K562 (cell line): ENCODE measurements around the gene CDH12. TPM values are rescaled to one million over a fixed set of nuclear protein-coding genes. Genes with fewer than 3 reads are reported as not detected.

Experiments
- ATAC-seq: fragments of 200-7000 bp; cut with Tn5 transposase; 3 replicates; pipeline ENCODE4 v1.9.1; 2020; ENCODE audit warnings: moderate library complexity
- Bru-seq: library from RNA; stranded (reverse); fragments of 400-500 nt; gene quantifications from one replicate; lab custom pipeline; 2021; lab: Mats Ljungman, UMichigan
- BruChase-seq, 2 experiments: library from RNA; stranded (reverse); fragments of 400-500 nt; gene quantifications; one replicate each; lab custom pipeline; 2021; lab: Mats Ljungman, UMichigan
- BruUV-seq: library from RNA; stranded (reverse); fragments of 400-500 nt; replicated peaks from 2 replicates; lab custom pipeline; 2021; lab: Mats Ljungman, UMichigan
- CTCF ChIA-PET: fragments of 300-600 bp; formaldehyde crosslinking; extraction: SDS; loops from one replicate; lab custom pipeline; 2021; ENCODE audit warnings: low intra/inter-chr PET ratio; lab: Yijun Ruan, JAX
- POLR2A ChIA-PET: fragments of 300-600, 350-650 bp; sonication (Branson Sonifier 250); formaldehyde crosslinking; extraction: SDS; loops from one replicate; lab custom pipeline; 2021; ENCODE audit warnings: antibody characterized with exemption, inconsistent platforms; lab: Yijun Ruan, JAX
- DNase-seq, 4 experiments: peaks; one replicate each; pipeline versions ENCODE4 v3.0.0 to v3.0.0-alpha.2; 2011 to 2018; ENCODE audit warnings: low spot score in 3 of 4, mixed read lengths in 3 of 4; ENCODE audit errors: extremely low read depth in 1 of 4
- FAIRE-seq: peaks from 2 replicates; lab custom pipeline; 2011; peaks lifted over from hg19 to GRCh38; lab: Jason Lieb, UNC
- H2AFZ ChIP-seq: 2 replicates; pipeline ENCODE4 v1.6.0; 2011; ENCODE audit warnings: low read depth, low read length, control low read depth, inconsistent platforms
- H3K27ac ChIP-seq: fragments of 200-600 bp; 3 replicates; pipeline ENCODE4 v1.8.0; 2011; ENCODE audit warnings: low read depth, mild to moderate bottlenecking, control low read depth, inconsistent platforms, low read length, moderate library complexity, mixed read lengths; ENCODE audit errors: extremely low read depth
- H3K27me3 ChIP-seq, 2 experiments: fragments of 300-600 bp in 1 of 2; 2 replicates in 1 of 2; 3 replicates in 1 of 2; pipeline versions ENCODE4 v1.6.0 to v1.8.0; 2011; ENCODE audit warnings: inconsistent platforms in 2 of 2, low read length in 2 of 2, mild to moderate bottlenecking in 1 of 2, mixed read lengths in 1 of 2, moderate library complexity in 1 of 2; ENCODE audit not compliant: control insufficient read depth in 2 of 2, insufficient read depth in 2 of 2
- H3K36me3 ChIP-seq: fragments of 300-600 bp; 3 replicates; pipeline ENCODE4 v1.8.0; 2011; ENCODE audit warnings: mild to moderate bottlenecking, low read length, inconsistent platforms; ENCODE audit not compliant: control insufficient read depth, insufficient read depth
- H3K4me1 ChIP-seq, 2 experiments: fragments of 200-600 bp in 1 of 2; replicated peaks in 1 of 2; 2 replicates in 1 of 2; 3 replicates in 1 of 2; pipeline versions ENCODE4 v1.5.1 to v1.8.0; 2011; ENCODE audit warnings: inconsistent platforms in 2 of 2, low read length in 2 of 2, mild to moderate bottlenecking in 1 of 2, mixed read lengths in 1 of 2, moderate library complexity in 1 of 2; ENCODE audit not compliant: control insufficient read depth in 2 of 2, insufficient read depth in 2 of 2
- H3K4me2 ChIP-seq: 2 replicates; pipeline ENCODE4 v1.6.1; 2011; ENCODE audit warnings: low read length, control low read depth, inconsistent platforms, mixed read lengths; ENCODE audit not compliant: insufficient read depth
- H3K4me3 ChIP-seq: fragments of 200-600 bp; sonication (generic), shearing (Covaris generic); 2 replicates; pipeline ENCODE4 v1.5.1; 2016; ENCODE audit warnings: control low read depth, inconsistent platforms
- H3K79me2 ChIP-seq: fragments of 200-600 bp; 3 replicates; pipeline ENCODE4 v1.8.0; 2011; ENCODE audit warnings: low read length, inconsistent platforms; ENCODE audit not compliant: control insufficient read depth, insufficient read depth
- H3K9ac ChIP-seq, 2 experiments: 2 replicates each; pipeline versions ENCODE4 v1.6.0 to v1.6.1; 2011; ENCODE audit warnings: low read depth in 2 of 2, low read length in 2 of 2, control low read depth in 1 of 2, inconsistent platforms in 1 of 2, mild to moderate bottlenecking in 1 of 2, mixed read lengths in 1 of 2; ENCODE audit not compliant: insufficient read depth in 1 of 2
- H3K9me1 ChIP-seq: one replicate; pipeline ENCODE4 v1.6.0; 2011; ENCODE audit warnings: inconsistent platforms, mild to moderate bottlenecking, low read length, moderate library complexity; ENCODE audit not compliant: control insufficient read depth, insufficient read depth
- H3K9me3 ChIP-seq: replicated peaks from 2 replicates; pipeline ENCODE4 v1.5.1; 2011; ENCODE audit warnings: low read depth, low read length, inconsistent platforms; ENCODE audit not compliant: control insufficient read depth, insufficient read depth
- H4K20me1 ChIP-seq: replicated peaks from 2 replicates; pipeline ENCODE4 v1.6.1; 2011; ENCODE audit warnings: low read length, inconsistent platforms, mixed read lengths; ENCODE audit not compliant: control insufficient read depth, insufficient read depth
- CBX1 ChIP-seq: sonication (generic); IDR thresholded peaks from 2 replicates; pipeline ENCODE4 v1.6.1; 2016; ENCODE audit warnings: antibody characterized with exemption, low read depth, mild to moderate bottlenecking
- E2F3 ChIP-seq: fragments of 250-450 bp; sonication (Bioruptor Pico); IDR thresholded peaks from 2 replicates; pipeline ENCODE4 v1.4.0; 2020; ENCODE audit warnings: mild to moderate bottlenecking
- GTF2A2 ChIP-seq: IDR thresholded peaks from 2 replicates; pipeline ENCODE4 v1.6.1; 2016; ENCODE audit warnings: mild to moderate bottlenecking, missing genetic modification characterization, missing compliant biosample characterization
- HIVEP1 ChIP-seq: fragments of 250-450 bp; sonication (Bioruptor Pico); IDR thresholded peaks from 2 replicates; pipeline ENCODE4 v1.4.0; 2020; ENCODE audit warnings: mild to moderate bottlenecking
- HOXB6 ChIP-seq: fragments of 250-450 bp; sonication (Bioruptor Pico); IDR thresholded peaks from 2 replicates; pipeline ENCODE4 v1.5.1; 2022; ENCODE audit warnings: mild to moderate bottlenecking, borderline replicate concordance
- HSF4 ChIP-seq: fragments of 250-450 bp; sonication (Bioruptor Pico); IDR thresholded peaks from 2 replicates; pipeline ENCODE4 v2.1.2; 2022; ENCODE audit warnings: mild to moderate bottlenecking, moderate library complexity, borderline replicate concordance
- MYNN ChIP-seq, 2 experiments: sonication (generic); formaldehyde crosslinking in 1 of 2; IDR thresholded peaks; 2 replicates each; pipeline versions ENCODE4 v1.5.0 to v1.6.1; 2016 to 2020; ENCODE audit warnings: antibody characterized with exemption in 1 of 2, missing genetic modification reagents in 1 of 2
- TRIM25 ChIP-seq: fragments of 450-650 bp; IDR thresholded peaks from 2 replicates; pipeline ENCODE4 v1.7.0; 2016; ENCODE audit warnings: borderline replicate concordance
- ZNF134 ChIP-seq: fragments of 250-450 bp; sonication (Bioruptor Pico); conservative IDR thresholded peaks from 2 replicates; pipeline ENCODE4 v1.4.0; 2020
- ZNF239 ChIP-seq: fragments of 250-450 bp; sonication (Bioruptor Pico); IDR thresholded peaks from 2 replicates; pipeline ENCODE4 v1.4.0; 2020; ENCODE audit warnings: mild to moderate bottlenecking
- ZNF586 ChIP-seq: fragments of 450-650 bp; formaldehyde crosslinking; conservative IDR thresholded peaks from 2 replicates; pipeline ENCODE4 v1.4.0; 2020; ENCODE audit warnings: mild to moderate bottlenecking, moderate library complexity
- ZNF707 ChIP-seq: fragments of 250-450 bp; sonication (Bioruptor Pico); conservative IDR thresholded peaks from 2 replicates; pipeline ENCODE4 v1.8.0; 2022; ENCODE audit warnings: inconsistent platforms, mild to moderate bottlenecking, moderate library complexity
- WGBS: fragments of 100-300 bp; shearing (Covaris generic); methylation state at CpG from one replicate; pipeline ENCODE4 v1.1.6; 2016; ENCODE audit warnings: low coverage, mixed read lengths; ENCODE audit not compliant: insufficient coverage; ENCODE audit errors: missing lambda C conversion rate; 5-methylcytosine and 5-hydroxymethylcytosine counted together
- in situ Hi-C: fragments of 300-500 bp; cut with MboI; formaldehyde crosslinking; loops from 4 replicates; pipeline ENCODE4 v1.15.0; 2018; ENCODE audit warnings: inconsistent platforms, mixed read lengths
- intact Hi-C: fragments of 100-400 bp; cut with micrococcal nuclease; formaldehyde crosslinking; loops from 2 replicates; pipeline ENCODE4 v1.14.2; 2022
- long read RNA-seq, 3 experiments: library from polyadenylated mRNA in 2 of 3; library from RNA in 1 of 3; unstranded in 2 of 3; stranded (forward) in 1 of 3; transcript quantifications; one replicate each; pipeline ENCODE4 v2.0.0, GENCODE V29; 2019 to 2022
- polyA minus RNA-seq, 3 experiments: library from RNA; depleted of rRNA, polyadenylated mRNA; stranded (reverse); fragments of >200 nt; gene quantifications; 2 replicates each; pipeline ENCODE4 v1.2.3, GENCODE V29; 2011
- polyA plus RNA-seq, 8 experiments: library from polyadenylated mRNA; depleted of rRNA in 4 of 8; stranded (reverse) in 5 of 8; unstranded in 3 of 8; fragments of >200 nt; fragmentation: Nextera tagmentation in 2 of 8; fragmentation: Illumina TruSeq in 1 of 8; extraction: Ambion mirVana in 2 of 8; extraction: Trizol in 1 of 8; gene quantifications; 2 replicates each; pipeline versions ENCODE4 v1.2.1 to v1.2.3, GENCODE V29; 2011 to 2014; ENCODE audit warnings: inconsistent platforms in 1 of 8, missing spikeins in 1 of 8
- total RNA-seq, 7 experiments: library from RNA; depleted of rRNA in 6 of 7; stranded (reverse); fragments of >200 nt in 6 of 7; fragmentation: Illumina TruSeq in 2 of 7; extraction: Trizol in 2 of 7; gene quantifications; 2 replicates each; pipeline versions ENCODE4 v1.2.1 to v1.2.3, GENCODE V29; 2011 to 2021; ENCODE audit warnings: low replicate concordance in 1 of 7
- TF ChIP-seq, protein P1 (sequence below): sonication (generic); formaldehyde crosslinking; IDR thresholded peaks from 2 replicates; pipeline ENCODE4 v1.8.1; 2023; ENCODE audit warnings: mild to moderate bottlenecking, missing genetic modification reagents
- TF ChIP-seq, protein P2 (sequence below): fragments of 250-450 bp; sonication (Bioruptor Pico); IDR thresholded peaks from 2 replicates; pipeline ENCODE4 v1.8.0; 2021; ENCODE audit warnings: moderate library complexity, mild to moderate bottlenecking, inconsistent platforms

CDH12 gene
- total RNA-seq (2011; cell fraction: chromatin; rRNA removed; ENCODE audit: low replicate concordance) = 1.5 and 2.0 TPM in 2 replicates
- 0.79 and 0.83 TPM in 2 replicates for total RNA-seq (2011; cell fraction: nucleolus; rRNA removed)
- total RNA-seq (2011; cell fraction: nucleoplasm; rRNA removed) = 0.81 and 1.2 TPM in 2 replicates
- 0.18 and 1.2 TPM in 2 replicates for total RNA-seq (2014; rRNA removed)
- 0.99 and 1.3 TPM in 2 replicates for total RNA-seq (2014; rRNA removed; fragmentation: Illumina TruSeq; extraction: Trizol)
- 1.5 and 1.8 TPM in 2 replicates for total RNA-seq (2015; rRNA removed; fragmentation: Illumina TruSeq; extraction: Trizol)
- 0.89 and 1.4 TPM in 2 replicates for total RNA-seq (2021)
- polyA plus RNA-seq (2011; rRNA removed) = 0.20 and 0.28 TPM in 2 replicates
- polyA plus RNA-seq (2011; cell fraction: cytosol; rRNA removed) = 0.03 and 0.16 TPM in 2 replicates
- 0.34 and 0.43 TPM in 2 replicates for polyA plus RNA-seq (2011; cell fraction: nucleus; rRNA removed)
- 0.43 and 0.74 TPM in 2 replicates for polyA plus RNA-seq (2012)
- 0.37 and 0.98 TPM in 2 replicates for polyA plus RNA-seq (2014; fragmentation: Illumina TruSeq; extraction: Trizol)
- under 1 TPM; 0.03 to 0.28 TPM for polyA plus RNA-seq (2014; fragmentation: Nextera tagmentation; extraction: Ambion mirVana)
- polyA plus RNA-seq (2014; rRNA removed) = 0.26 and 1.7 TPM in 2 replicates
- polyA minus RNA-seq (2011; rRNA and poly(A)+ RNA removed) = 0.18 and 0.77 TPM in 2 replicates
- 0.57 TPM in 1 of 2 replicates, not detected in the other for polyA minus RNA-seq (2011; cell fraction: cytosol; rRNA and poly(A)+ RNA removed)
- 0.56 and 0.81 TPM in 2 replicates for polyA minus RNA-seq (2011; cell fraction: nucleus; rRNA and poly(A)+ RNA removed)
- percentile 25 among the genes with signal in this experiment for Bru-seq, nascent RNA
- BruChase-seq, experiment 1, labeled RNA remaining after a 2-hour chase = percentile 25 among the genes with signal in this experiment
- BruChase-seq, experiment 2, labeled RNA remaining after a 6-hour chase = percentile 25 among the genes with signal in this experiment
- long read RNA-seq, experiment 1, partial matches to known transcripts = 0 of 1 reads
- long read RNA-seq, experiment 1, other reads (novel, unspliced or antisense) = 1 of 1 reads
- long read RNA-seq, experiment 2 = 0 reads
- long read RNA-seq, experiment 3 = 0 reads

- DNase-seq (no peak), ATAC-seq (no peak), FAIRE-seq (no peak)
- Histone ChIP-seq H3K9me3 (no peaks in the 10 kb centered on the region; the same call in 1 of the 2 replicates), H3K27me3 (no peaks in the 10 kb centered on the region), H4K20me1 (no peaks in the 10 kb centered on the region), H3K36me3 (no peaks in the 10 kb centered on the region), H3K4me3 (no peak within 1 kb of the TSS), H3K27ac (no peak within 1 kb of the TSS), H3K79me2 (no peaks in the 10 kb centered on the region), H3K9ac (no peak within 1 kb of the TSS), H3K4me1 (no peaks in the 10 kb centered on the region), H3K4me2 (no peak within 1 kb of the TSS), H2AFZ (no peak within 1 kb of the TSS), H3K9me1 (no peaks in the 10 kb centered on the region)
- TF ChIP-seq HIVEP1 = no peak
- TF ChIP-seq HSF4 (CRISPR knock-in tag) = no peak
- TF ChIP-seq, protein P1, sequence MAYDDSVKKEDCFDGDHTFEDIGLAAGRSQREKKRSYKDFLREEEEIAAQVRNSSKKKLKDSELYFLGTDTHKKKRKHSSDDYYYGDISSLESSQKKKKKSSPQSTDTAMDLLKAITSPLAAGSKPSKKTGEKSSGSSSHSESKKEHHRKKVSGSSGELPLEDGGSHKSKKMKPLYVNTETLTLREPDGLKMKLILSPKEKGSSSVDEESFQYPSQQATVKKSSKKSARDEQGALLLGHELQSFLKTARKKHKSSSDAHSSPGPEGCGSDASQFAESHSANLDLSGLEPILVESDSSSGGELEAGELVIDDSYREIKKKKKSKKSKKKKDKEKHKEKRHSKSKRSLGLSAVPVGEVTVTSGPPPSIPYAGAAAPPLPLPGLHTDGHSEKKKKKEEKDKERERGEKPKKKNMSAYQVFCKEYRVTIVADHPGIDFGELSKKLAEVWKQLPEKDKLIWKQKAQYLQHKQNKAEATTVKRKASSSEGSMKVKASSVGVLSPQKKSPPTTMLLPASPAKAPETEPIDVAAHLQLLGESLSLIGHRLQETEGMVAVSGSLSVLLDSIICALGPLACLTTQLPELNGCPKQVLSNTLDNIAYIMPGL (CRISPR knock-in tag) = no peak
- TF ChIP-seq CBX1 = no peak
- no peak for TF ChIP-seq ZNF586
- TF ChIP-seq E2F3 (CRISPR knock-in tag) = no peak
- TF ChIP-seq, protein P2, sequence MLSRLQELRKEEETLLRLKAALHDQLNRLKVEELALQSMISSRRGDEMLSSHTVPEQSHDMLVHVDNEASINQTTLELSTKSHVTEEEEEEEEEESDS (CRISPR knock-in tag) = no peak
- no peak for TF ChIP-seq MYNN (IDR thresholded peaks at IDR 0.05)
- no peak for TF ChIP-seq MYNN (CRISPR knock-in tag; IDR thresholded peaks at IDR 0.05)
- TF ChIP-seq ZNF707 (CRISPR knock-in tag) = no peak
- no peak for TF ChIP-seq ZNF239 (CRISPR knock-in tag)
- TF ChIP-seq HOXB6 (CRISPR knock-in tag) = no peak
- no peak for TF ChIP-seq TRIM25
- TF ChIP-seq ZNF134 (CRISPR knock-in tag) = no peak
- TF ChIP-seq GTF2A2 (tag) = no peak
- ChIA-PET POLR2A (no interaction called here), CTCF (no interaction called here)
- in situ Hi-C loops (no loop called here), intact Hi-C loops (no loop called here)
- BruUV-seq = no TSS peak
- WGBS = under 1% methylated on average over 31 of the region's 31 CpGs
Measured at GRCh38 chr5:22852807-22853660, at the start of gene CDH12. TSS of gene CDH12 (minus strand) at chr5:22853344.
